OCI-LY3 (cell line): ENCODE measurements around the gene GGPS1.

Experiments
- CTCF ChIP-seq: fragments of 200-600, 300-600 bp; sonication (generic); IDR thresholded peaks from 2 replicates; pipeline ENCODE4 v1.5.1; 2014; ENCODE audit warnings: antibody characterized with exemption, low read length, low read depth
- EZH2phosphoT487 ChIP-seq: fragments of 200-600 bp; shearing (Covaris generic); IDR thresholded peaks from 2 replicates; pipeline ENCODE4 v1.6.1; 2018; ENCODE audit warnings: antibody characterized with exemption, mixed run types, low read depth

DNA sequence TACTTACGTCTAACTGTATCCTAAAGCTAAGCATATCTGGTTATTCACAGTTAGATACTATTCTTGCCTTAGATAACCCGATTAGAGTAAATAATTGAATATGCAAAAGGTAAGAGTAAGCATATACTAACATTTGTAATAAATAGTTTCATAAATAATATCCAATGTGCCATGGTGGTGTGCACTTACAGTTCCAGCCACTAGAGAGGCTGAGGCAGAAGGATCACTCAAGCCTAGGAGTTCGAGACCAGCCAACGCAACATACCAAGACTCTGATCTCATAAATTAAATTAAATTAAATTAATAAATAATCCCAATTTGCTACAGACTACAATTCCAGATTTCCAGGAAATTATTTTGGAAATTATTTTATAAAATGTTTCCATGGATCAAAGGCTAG is 12.6 kb upstream of the GGPS1 start:
- TF ChIP-seq CTCF (no peak), EZH2phosphoT487 (no peak)
